Measurements from ENCODE around the gene TULP4. TPM values are rescaled to one million over a fixed set of nuclear protein-coding genes. Genes with fewer than 3 reads are reported as not detected.
A peak's percentile ranks its signal among the peaks of the same experiment; 100 is the strongest.
"Not testable (repeated sequence)": the region's sequence is repeated elsewhere in the genome, so short reads cannot be mapped to it uniquely, and the experiment has no call there.

Gene TULP4
- total RNA-seq, 2 experiments from 2014 or later: 48.7 to 58.1 TPM

DNA sequence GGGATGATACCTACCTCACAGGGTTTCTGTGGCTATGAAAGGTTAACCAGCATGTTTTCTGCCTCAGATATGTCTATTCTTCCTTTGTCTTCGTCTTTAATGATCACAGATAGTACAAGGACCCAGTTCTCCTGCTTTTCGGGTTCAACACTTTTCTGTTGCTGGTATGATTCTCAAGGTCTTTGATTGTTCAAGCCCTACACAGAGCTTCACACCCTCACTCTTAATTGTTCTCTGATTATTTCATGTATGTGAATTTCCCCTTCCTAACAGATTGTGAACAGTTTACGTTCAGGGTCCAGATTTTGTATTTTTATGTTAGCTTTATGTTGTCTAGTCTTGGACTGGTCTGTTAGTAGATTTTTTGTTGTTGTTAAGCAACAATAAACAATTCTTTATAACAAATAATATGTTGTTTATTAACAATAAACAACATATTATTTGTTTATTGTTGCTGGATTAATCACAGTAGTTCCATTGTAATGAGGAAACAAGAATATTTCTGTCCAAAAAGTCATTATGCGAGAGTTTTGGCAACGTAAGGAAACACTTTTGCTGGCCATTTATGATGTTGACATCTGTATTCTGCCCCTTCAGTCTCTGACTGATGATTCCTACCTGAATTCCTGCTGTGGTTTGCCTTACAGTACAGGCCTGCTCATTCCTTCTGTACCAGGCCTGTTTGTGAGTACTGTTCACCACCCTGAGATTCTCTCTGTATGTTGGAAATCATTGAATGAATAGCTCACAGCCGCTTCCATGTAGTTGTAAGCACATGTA, 27.2 kb upstream of the TULP4 start:
- Mint-ChIP-seq H3K27me3 (no peaks in the 10 kb centered on the region), H3K27ac (peak overlapping the region; percentile 26), H3K4me3 (no peak overlapping the region), H3K9me3 (no peaks in the 10 kb centered on the region), H3K4me1 (peaks cover 31% of the 10 kb centered on the region), H3K36me3 (peaks cover 9% of the 10 kb centered on the region)
- POLR2A ChIA-PET: no interaction called here
- ATAC-seq (ENCODE audit: low read depth) (no peak), DNase-seq (no peak)

DNA sequence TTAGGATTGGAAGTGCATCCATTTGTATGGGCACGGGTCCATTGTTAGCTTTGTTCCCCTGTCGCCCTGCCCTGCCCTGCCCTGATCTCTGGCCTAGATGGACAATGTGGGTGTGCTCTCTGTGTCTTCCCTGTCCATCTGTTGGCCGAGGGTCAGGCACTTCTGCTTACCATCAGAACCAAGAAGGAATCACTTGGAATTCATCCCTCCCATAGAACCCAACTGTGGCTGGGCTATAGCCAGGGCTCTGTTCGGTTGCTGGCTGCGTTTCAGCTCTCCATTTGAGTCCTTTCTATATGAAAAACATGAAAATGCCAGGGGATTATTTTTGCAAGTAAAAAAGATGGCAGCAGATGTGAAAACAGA, 26.6 kb upstream of the TULP4 start:
- POLR2A ChIA-PET: no interaction called here
- ATAC-seq (ENCODE audit: low read depth): no peak

DNA sequence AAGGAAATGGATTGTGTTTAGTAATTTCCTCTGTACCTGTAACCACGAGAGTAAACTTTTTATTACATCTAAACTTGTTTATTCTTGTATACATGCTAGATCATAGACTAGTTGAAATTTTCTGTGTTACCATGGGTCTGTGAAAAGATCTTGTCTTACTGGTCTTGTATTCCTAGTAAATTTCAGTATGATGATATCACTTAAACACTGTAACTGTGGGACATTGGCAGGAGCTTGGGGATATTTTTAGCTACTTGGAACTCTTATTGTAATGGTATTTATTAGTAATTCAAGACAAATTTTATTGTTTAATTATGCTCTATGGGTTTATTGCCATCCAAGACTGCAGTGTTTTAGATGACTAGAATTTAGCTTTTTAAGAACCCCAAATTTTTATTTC, 25.9 kb upstream of the TULP4 start:
- H3K4me3 Mint-ChIP-seq: no peak overlapping the region
- H3K9me3 Mint-ChIP-seq: no peaks in the 10 kb centered on the region
- POLR2A ChIA-PET: interaction anchor here (1.7 kb wide), 1 partner anchor 15 kb away, joined by 10 read pairs; no protein-coding TSS in a partner anchor
- DNase-seq (no peak), ATAC-seq (ENCODE audit: low read depth) (no peak)
- peaks cover 9% of the 10 kb centered on the region for H3K36me3 Mint-ChIP-seq
- peaks cover 43% of the 10 kb centered on the region for H3K4me1 Mint-ChIP-seq
- no peaks in the 10 kb centered on the region for H3K27me3 Mint-ChIP-seq
- no peak overlapping the region for H3K27ac Mint-ChIP-seq

More for the DNA sequence above, 26.6 kb upstream of the TULP4 start:
- Mint-ChIP-seq H3K4me3 (no peak overlapping the region), H3K27me3 (no peaks in the 10 kb centered on the region), H3K36me3 (peaks cover 7% of the 10 kb centered on the region), H3K9me3 (no peaks in the 10 kb centered on the region), H3K27ac (no peak overlapping the region), H3K4me1 (peaks cover 37% of the 10 kb centered on the region)
- DNase-seq: no peak

DNA sequence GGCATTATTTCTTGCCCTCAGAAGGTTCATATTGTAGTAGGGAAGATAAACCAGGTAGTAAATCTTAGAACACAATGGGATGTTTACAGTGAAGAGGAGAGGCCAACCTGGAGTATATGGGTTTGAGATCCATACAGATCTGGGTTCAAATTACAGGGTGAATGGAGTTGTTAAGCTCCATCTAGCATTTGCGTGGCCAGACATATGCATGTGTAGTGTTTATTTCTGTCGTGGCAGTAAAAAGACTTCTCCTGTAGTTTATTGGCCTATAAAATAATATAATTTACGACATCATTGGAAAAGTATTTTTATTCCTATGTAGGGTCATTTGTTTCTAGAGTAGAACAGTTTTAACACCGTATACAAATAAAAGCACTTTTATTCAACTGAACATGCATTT, 25.2 kb upstream of the TULP4 start:
- no peak for ATAC-seq (ENCODE audit: low read depth)
- H3K4me3 Mint-ChIP-seq: no peak overlapping the region
- no peaks in the 10 kb centered on the region for H3K27me3 Mint-ChIP-seq
- H3K27ac Mint-ChIP-seq: no peak overlapping the region
- peaks cover 13% of the 10 kb centered on the region for H3K36me3 Mint-ChIP-seq
- H3K9me3 Mint-ChIP-seq: no peaks in the 10 kb centered on the region
- POLR2A ChIA-PET: interaction anchor here (0.6 to 1.7 kb wide), 2 partner anchors 16 to 76 kb away, joined by 3 to 10 read pairs; no protein-coding TSS in a partner anchor
- H3K4me1 Mint-ChIP-seq: peaks cover 48% of the 10 kb centered on the region
- DNase-seq: no peak

DNA sequence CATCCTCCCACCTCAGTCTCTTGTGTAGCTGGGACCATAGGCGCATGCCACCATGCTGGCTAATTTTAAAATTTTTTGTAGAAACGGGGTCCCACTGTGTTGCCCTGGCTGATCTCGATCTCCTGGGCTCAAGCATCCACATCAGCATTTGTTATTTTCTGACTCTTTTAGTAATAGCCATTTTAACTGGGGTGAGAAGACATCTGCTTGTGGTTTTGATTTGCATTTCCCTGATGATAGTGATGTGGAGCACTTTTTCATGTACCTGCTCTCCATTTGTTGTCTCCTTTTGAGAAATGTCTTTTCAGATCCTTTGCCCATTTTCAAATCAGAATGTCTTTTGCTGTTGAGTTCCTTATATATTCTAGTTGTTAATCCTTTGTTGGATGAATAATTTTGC, 22.2 kb upstream of the TULP4 start:
- Mint-ChIP-seq H3K27ac (peak overlapping the region; percentile 96), H3K36me3 (peaks cover 26% of the 10 kb centered on the region), H3K9me3 (peaks cover 1% of the 10 kb centered on the region), H3K4me1 (peaks cover 42% of the 10 kb centered on the region), H3K27me3 (no peaks in the 10 kb centered on the region), H3K4me3 (peak overlapping the region; percentile 77)
- POLR2A ChIA-PET: interaction anchor here (1.0 to 1.1 kb wide), 2 partner anchors 11 to 40 kb away, joined by 3 to 4 read pairs; no protein-coding TSS in a partner anchor
- DNase-seq: no peak
- ATAC-seq (ENCODE audit: low read depth): no peak

DNA sequence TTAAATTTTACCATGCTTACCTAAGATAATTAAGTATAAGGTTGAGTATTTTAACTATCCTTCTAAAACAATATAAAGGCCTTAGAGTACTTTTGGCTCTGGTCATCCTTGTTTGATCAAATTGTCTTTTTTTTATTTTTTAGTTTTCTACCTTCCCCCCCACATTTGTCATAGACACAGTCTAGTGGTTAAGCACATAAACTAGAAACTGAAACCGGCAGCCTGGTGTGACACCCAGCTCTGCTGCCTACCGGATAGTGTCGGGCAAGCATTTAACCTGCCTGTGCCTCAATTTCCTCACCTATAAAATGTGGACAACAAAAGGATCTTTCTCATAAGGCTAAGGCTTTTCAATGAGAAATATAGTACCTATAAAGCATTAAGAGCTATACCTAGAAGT, 21.6 kb upstream of the TULP4 start:
- peaks cover 1% of the 10 kb centered on the region for H3K9me3 Mint-ChIP-seq
- peaks cover 39% of the 10 kb centered on the region for H3K4me1 Mint-ChIP-seq
- POLR2A ChIA-PET: interaction anchor here (1.0 to 1.1 kb wide), 2 partner anchors 12 to 40 kb away, joined by 3 to 4 read pairs; no protein-coding TSS in a partner anchor
- peaks cover 25% of the 10 kb centered on the region for H3K36me3 Mint-ChIP-seq
- no peaks in the 10 kb centered on the region for H3K27me3 Mint-ChIP-seq
- peak overlapping the region; percentile 77 for H3K4me3 Mint-ChIP-seq
- DNase-seq (peak; percentile 42), ATAC-seq (ENCODE audit: low read depth) (peak; percentile 100)
- H3K27ac Mint-ChIP-seq: peak overlapping the region; percentile 96

DNA sequence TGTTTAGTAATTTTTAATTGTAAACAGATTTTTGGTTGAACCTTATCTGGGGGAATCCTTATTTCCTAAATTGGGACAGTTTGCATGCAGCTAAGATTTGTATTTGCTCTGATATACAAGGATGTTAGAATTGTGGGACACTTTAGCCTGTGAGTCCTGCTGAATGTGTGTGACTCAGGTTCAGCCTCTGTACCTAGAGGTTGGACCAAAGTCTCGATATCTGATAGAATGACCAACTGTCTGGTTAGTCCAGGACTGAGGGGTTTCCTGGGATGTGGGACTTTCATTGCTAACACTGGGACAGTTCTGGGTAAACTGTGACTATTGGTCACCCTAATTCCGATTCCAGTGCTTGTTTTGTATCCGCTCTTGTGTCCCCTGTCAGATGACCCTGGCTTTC, 20.2 kb upstream of the TULP4 start:
- H3K36me3 Mint-ChIP-seq: peaks cover 31% of the 10 kb centered on the region
- peak overlapping the region; percentile 50 for H3K27ac Mint-ChIP-seq
- ATAC-seq (ENCODE audit: low read depth): no peak
- DNase-seq: no peak
- H3K27me3 Mint-ChIP-seq: no peaks in the 10 kb centered on the region
- peaks cover 35% of the 10 kb centered on the region for H3K4me1 Mint-ChIP-seq
- POLR2A ChIA-PET: no interaction called here
- H3K9me3 Mint-ChIP-seq: peaks cover 9% of the 10 kb centered on the region
- H3K4me3 Mint-ChIP-seq: no peak overlapping the region

DNA sequence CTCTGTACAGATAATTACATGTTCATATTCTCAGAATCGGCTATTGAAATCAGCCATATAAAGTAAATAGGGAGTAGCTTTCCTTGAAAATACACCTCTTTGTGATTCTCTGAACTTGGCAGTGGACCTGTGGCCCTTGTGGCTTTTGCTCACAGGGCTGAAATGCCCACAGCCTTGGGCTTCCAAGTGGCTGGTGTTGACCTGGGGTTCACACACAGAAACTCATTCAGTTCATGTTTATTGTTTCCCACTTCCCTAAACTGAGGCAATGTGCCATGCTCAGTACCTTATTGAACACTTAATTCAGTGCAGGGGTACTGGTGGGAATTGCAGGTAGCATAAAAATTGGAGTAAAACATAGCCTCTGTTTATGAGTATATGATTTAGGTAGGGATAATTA, 19.1 kb upstream of the TULP4 start:
- DNase-seq: no peak
- Mint-ChIP-seq H3K36me3 (peaks cover 37% of the 10 kb centered on the region), H3K27me3 (no peaks in the 10 kb centered on the region), H3K4me1 (peaks cover 35% of the 10 kb centered on the region), H3K27ac (peak overlapping the region; percentile 59), H3K4me3 (no peak overlapping the region), H3K9me3 (peaks cover 14% of the 10 kb centered on the region)
- no peak for ATAC-seq (ENCODE audit: low read depth)
- POLR2A ChIA-PET: no interaction called here

DNA sequence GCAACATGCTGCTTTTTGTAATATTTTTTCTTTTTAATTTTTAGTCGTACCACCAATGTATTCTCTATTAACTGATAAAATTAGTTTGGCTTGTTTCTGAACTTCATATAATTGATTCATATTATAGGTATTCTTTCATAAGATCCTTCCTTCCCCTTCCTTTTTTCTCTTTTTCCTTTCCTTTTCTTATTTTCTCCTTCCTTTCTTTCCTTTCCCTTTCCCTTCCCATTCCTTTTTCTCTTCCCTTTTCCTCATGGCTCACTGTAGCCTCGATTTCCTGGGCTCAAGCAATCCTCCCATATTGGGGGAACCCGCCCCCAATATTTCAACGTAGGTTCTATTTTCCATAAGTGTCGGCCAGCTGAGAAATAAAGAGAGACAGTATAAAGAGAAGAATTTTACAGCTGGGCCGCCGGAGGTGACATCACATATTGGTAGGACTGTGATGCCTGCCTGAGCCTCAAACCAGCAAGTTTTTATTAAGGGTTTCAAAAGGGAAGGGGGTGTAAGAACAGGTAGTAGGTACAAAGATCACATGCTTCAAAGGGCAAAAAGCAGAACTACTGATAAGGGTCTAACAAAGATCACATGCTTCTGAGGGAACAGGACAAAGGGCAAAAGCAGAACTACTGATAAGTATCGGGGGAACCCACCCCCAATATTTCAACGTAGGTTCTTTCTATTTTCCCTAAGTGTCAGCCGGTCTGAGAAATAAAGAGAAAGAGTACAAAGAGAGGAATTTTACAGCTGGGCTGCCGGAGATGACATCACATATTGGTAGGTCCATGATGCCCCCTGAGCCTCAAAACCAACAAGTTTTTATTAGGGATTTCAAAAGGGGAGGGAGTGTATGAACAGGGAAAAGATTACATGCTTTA, 16.1 kb upstream of the TULP4 start:
- Mint-ChIP-seq H3K4me1 (peaks cover 20% of the 10 kb centered on the region), H3K9me3 (peaks cover 20% of the 10 kb centered on the region), H3K36me3 (peaks cover 42% of the 10 kb centered on the region)
- H3K27me3 Mint-ChIP-seq; H3K4me3 Mint-ChIP-seq; H3K27ac Mint-ChIP-seq; ATAC-seq (ENCODE audit: low read depth); DNase-seq; POLR2A ChIA-PET: not testable (repeated sequence)

DNA sequence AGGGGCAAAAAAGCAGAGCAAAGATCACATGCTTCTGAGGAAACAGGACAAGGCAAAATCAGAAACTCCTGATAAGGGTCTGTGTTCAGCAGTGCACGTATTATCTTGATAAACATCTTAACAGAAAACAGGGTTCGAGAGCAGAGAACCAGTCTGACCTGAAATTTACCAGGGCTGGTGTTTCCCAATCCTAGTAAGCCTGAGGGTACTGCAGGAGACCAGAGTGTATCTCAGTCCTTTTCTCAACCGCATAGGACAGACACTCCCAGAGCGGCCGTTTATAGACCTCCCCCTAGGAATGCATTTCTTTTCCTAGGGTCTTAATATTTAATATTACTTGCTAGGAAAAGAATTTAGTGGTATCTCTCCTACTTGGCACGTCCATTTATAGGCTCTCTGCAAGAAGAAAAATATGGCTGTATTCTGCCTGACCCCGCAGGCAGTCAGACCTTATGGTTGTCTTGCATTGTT, 15.4 kb upstream of the TULP4 start:
- H3K9me3 Mint-ChIP-seq: peaks cover 20% of the 10 kb centered on the region
- DNase-seq; H3K27ac Mint-ChIP-seq; ATAC-seq (ENCODE audit: low read depth); H3K4me3 Mint-ChIP-seq; H3K27me3 Mint-ChIP-seq; POLR2A ChIA-PET: not testable (repeated sequence)
- H3K4me1 Mint-ChIP-seq: peaks cover 14% of the 10 kb centered on the region
- H3K36me3 Mint-ChIP-seq: peaks cover 35% of the 10 kb centered on the region

DNA sequence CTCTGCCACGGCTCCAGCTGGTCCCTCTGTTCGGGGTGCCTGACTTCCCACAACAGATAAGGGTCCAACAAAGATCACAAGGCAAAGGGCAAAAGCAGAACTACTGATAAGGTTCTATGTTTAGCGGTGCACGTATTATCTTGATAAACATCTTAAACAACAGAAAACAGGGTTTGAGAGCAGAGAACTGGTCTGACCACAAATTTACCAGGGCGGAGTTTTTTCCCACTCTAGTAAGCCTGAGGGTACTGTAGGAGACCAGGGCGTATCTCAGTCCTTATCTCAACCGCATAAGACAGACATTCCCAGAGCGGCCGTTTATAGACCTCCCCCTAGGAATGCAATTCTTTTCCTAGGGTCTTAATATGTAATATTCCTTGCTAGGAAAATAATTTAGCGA, 14.6 kb upstream of the TULP4 start:
- H3K27me3 Mint-ChIP-seq; ATAC-seq (ENCODE audit: low read depth); H3K4me1 Mint-ChIP-seq; H3K4me3 Mint-ChIP-seq; H3K27ac Mint-ChIP-seq; DNase-seq; POLR2A ChIA-PET: not testable (repeated sequence)
- H3K9me3 Mint-ChIP-seq: peaks cover 20% of the 10 kb centered on the region
- H3K36me3 Mint-ChIP-seq: peaks cover 33% of the 10 kb centered on the region

DNA sequence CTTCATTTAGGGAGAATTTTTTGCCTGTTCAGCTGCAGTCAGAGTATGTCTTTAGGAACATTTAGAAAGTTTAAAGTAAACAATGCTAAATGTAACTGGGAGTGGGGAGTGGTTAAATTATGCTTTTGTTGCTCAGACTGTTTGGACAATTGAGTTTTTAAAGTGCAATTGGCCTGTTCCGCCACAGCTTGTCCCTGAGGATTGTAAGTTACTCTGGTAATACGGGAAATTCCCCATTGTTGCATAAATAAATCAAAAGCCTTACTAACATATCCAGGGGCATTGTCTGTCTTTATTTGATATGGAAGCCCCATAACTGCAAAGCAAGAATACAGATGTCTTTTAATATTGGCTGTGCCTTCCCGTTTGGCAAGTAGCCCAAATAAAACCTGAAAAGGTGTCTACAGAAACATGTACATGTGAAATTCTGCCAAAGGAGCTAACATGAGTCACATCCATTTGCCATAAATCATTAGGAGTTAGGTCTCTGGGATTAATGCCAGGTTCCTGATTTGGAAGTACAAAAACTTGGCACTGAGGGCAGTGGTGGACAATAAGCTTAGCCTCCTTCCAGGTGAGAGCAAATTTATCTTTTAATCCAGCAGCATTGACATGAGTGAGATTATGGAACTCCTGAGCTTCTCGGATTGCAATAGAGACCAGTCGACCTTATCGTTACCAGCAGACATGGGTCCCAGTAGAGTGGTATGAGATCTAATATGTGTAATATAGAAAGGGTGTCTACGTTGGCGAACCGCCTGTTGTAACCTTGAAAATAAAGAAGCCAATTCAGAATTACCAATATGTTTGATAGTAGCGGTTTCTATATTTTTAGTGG, 11.7 kb upstream of the TULP4 start:
- H3K27ac Mint-ChIP-seq; H3K4me3 Mint-ChIP-seq; H3K4me1 Mint-ChIP-seq; H3K27me3 Mint-ChIP-seq; DNase-seq; ATAC-seq (ENCODE audit: low read depth): not testable (repeated sequence)
- POLR2A ChIA-PET: interaction anchor here (0.7 kb wide), 1 partner anchor 270 kb away, joined by 3 read pairs; no protein-coding TSS in a partner anchor
- Mint-ChIP-seq H3K9me3 (peaks cover 18% of the 10 kb centered on the region), H3K36me3 (peaks cover 26% of the 10 kb centered on the region)

DNA sequence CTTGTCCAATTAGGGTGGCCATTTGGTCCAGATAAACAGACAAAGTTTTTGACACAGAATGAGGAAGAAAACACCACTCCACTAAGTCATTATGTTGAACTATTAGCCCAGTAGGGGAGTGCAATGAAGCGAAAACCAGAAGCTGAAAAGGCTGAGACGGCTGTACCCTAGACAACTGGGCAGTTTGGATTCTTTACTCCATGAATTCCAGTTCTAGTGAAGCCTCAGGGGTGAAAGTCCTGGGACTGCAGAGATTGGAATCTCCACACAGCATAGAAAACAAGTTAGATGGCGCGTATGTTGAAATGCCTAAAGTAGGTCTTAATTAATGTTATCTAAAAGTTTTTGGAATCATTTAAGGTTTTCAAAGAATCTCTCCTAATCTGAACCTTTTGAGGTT, 10.7 kb upstream of the TULP4 start:
- H3K27ac Mint-ChIP-seq, H3K4me1 Mint-ChIP-seq, POLR2A ChIA-PET: not testable (repeated sequence)

More for the DNA sequence above, 10.7 kb upstream of the TULP4 start:
- peaks cover 21% of the 10 kb centered on the region for H3K36me3 Mint-ChIP-seq
- not testable (repeated sequence) for H3K27me3 Mint-ChIP-seq; H3K4me3 Mint-ChIP-seq; DNase-seq; ATAC-seq (ENCODE audit: low read depth)
- H3K9me3 Mint-ChIP-seq: peaks cover 12% of the 10 kb centered on the region

Measured in activated naive CD8-positive, alpha-beta T cell treated with anti-CD3 and anti-CD28 coated beads, Interleukin-2, amount 10 ng/mL, durations not matched to agents 7 days and 5 days (primary cell).